Measurements from ENCODE around the gene SFPQ.

DNA sequence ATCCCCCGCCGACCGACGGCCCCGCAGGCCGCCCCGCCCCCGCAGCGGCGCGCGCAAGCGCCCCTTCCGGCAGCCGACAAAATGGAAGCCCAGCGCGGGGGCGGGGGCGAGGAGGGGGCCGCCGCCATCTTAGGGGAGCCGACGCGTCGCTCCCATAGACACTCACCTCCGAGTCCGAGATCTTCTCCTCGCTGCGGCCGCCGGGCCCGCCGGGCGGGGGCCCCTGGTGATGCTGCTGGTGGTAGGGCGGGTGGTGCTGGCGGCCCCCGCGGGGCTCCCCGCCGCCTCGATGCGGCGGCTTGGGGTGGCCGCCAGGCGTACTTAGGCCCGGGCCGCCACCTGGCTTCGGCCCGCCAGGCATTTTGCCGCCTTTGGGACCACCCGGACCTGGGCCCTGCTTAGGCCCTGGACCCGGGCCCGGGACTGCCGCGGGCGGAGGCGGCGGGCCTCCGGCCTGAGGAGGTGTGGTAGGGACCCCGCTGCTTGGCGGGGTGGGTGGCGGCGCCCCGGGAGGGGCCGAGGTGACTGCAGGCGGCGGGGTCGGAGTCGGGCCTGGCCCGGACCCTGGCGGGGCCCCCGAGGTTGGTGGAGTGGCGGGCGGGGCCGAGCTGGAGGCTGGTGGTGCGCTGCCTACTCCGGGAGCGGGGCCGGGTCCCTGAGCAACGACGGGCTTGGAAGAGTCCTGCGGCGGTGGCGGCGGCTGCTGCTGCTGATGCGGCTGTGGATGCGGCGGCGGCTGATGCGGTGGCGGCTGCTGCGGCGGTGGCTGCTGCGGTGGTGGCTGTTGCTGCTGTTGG is 691 bp downstream of the SFPQ start:
- TF ChIP-seq, protein P1, sequence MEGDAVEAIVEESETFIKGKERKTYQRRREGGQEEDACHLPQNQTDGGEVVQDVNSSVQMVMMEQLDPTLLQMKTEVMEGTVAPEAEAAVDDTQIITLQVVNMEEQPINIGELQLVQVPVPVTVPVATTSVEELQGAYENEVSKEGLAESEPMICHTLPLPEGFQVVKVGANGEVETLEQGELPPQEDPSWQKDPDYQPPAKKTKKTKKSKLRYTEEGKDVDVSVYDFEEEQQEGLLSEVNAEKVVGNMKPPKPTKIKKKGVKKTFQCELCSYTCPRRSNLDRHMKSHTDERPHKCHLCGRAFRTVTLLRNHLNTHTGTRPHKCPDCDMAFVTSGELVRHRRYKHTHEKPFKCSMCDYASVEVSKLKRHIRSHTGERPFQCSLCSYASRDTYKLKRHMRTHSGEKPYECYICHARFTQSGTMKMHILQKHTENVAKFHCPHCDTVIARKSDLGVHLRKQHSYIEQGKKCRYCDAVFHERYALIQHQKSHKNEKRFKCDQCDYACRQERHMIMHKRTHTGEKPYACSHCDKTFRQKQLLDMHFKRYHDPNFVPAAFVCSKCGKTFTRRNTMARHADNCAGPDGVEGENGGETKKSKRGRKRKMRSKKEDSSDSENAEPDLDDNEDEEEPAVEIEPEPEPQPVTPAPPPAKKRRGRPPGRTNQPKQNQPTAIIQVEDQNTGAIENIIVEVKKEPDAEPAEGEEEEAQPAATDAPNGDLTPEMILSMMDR (IDR thresholded peaks at IDR 0.05) = peak in 1 of 3 donors; percentile 33
- TF ChIP-seq POLR2A (IDR thresholded peaks at IDR 0.05) (no peak), POLR2AphosphoS5 (IDR thresholded peaks at IDR 0.05) (peak in 2 of 3 donors; percentile 58 to 78)
